ENCODE results near the gene CENPM.

GRCh38 chr22:41913842-41914534 lies 33.0 kb downstream of the CENPM start:
- TF ChIP-seq CTCF (IDR thresholded peaks at IDR 0.05) (no peak), ZFX (IDR thresholded peaks at IDR 0.05; ENCODE audit: borderline replicate concordance) (no peak)

Data from 22Rv1 (cell line).